GM18907 (cell line): ENCODE results near the gene TMPRSS15.

Source experiments
- ATAC-seq: cut with Tn5 transposase; IDR thresholded peaks from one replicate; pipeline ENCODE4 v1.9.1; 2021; ENCODE audit warnings: mild to moderate bottlenecking, moderate library complexity; ENCODE audit not compliant: unreplicated experiment

The TMPRSS15 gene

GRCh38 chr21:18248171-18248570, 155.4 kb downstream of the TMPRSS15 start:
- no peak for ATAC-seq

- ATAC-seq: no peak
Observed at GRCh38 chr21:18245464-18245967, 158.1 kb downstream of the TMPRSS15 start.

GRCh38 chr21:18244671-18245463, 158.7 kb downstream of the TMPRSS15 start, which contains the start of gene CHODL:
Gene CHODL (plus strand): TSS chr21:18244833. CDS start chr21:18245224, 391 bp downstream.
- no peak for ATAC-seq

- no peak for ATAC-seq
Observed at GRCh38 chr21:18235545-18235944, 168.0 kb downstream of the TMPRSS15 start.

GRCh38 chr21:18228060-18228739, 175.4 kb downstream of the TMPRSS15 start:
- no peak for ATAC-seq

- ATAC-seq: no peak
Observed at GRCh38 chr21:18222346-18222745, 181.2 kb downstream of the TMPRSS15 start.

- ATAC-seq: no peak
Observed at GRCh38 chr21:18220498-18220897, 183.1 kb downstream of the TMPRSS15 start.
